H9 (cell line): ENCODE measurements around the gene CACHD1. TPM values are rescaled to one million over a fixed set of nuclear protein-coding genes. Genes with fewer than 3 reads are reported as not detected.
A peak's percentile ranks its signal among the peaks of the same experiment; 100 is the strongest.

Experiments used
- DNase-seq: peaks from one replicate; pipeline ENCODE4 v3.0.0-alpha.2; 2017
- H2AFZ ChIP-seq: one replicate; pipeline ENCODE4 v1.6.1; 2013; ENCODE audit warnings: mild to moderate bottlenecking, low read length, control low read depth, moderate library complexity
- H2AK5ac ChIP-seq: 2 replicates; pipeline ENCODE4 v1.6.1; 2013; ENCODE audit warnings: low read length, control low read depth, mixed read lengths; ENCODE audit not compliant: insufficient read length
- H2BK120ac ChIP-seq: one replicate; pipeline ENCODE4 v1.6.1; 2013; ENCODE audit warnings: low read depth, mild to moderate bottlenecking, low read length, control low read depth, inconsistent platforms; ENCODE audit not compliant: poor library complexity, severe bottlenecking
- H2BK12ac ChIP-seq: 2 replicates; pipeline ENCODE4 v1.6.1; 2013; ENCODE audit warnings: low read length, control low read depth, mixed read lengths, low read depth; ENCODE audit not compliant: insufficient read length
- H2BK15ac ChIP-seq: 2 replicates; pipeline ENCODE4 v1.6.1; 2013; ENCODE audit warnings: low read depth, low read length, control low read depth
- H2BK20ac ChIP-seq: one replicate; pipeline ENCODE4 v1.6.1; 2013; ENCODE audit warnings: low read depth, mild to moderate bottlenecking, low read length, control low read depth, inconsistent platforms; ENCODE audit not compliant: poor library complexity, severe bottlenecking
- H2BK5ac ChIP-seq: 2 replicates; pipeline ENCODE4 v1.6.1; 2013; ENCODE audit warnings: low read length, control low read depth, mixed read lengths; ENCODE audit not compliant: insufficient read length
- H3K14ac ChIP-seq: 2 replicates; pipeline ENCODE4 v1.6.1; 2013; ENCODE audit warnings: low read length, control low read depth; ENCODE audit not compliant: insufficient read depth
- H3K18ac ChIP-seq: 2 replicates; pipeline ENCODE4 v1.6.1; 2013; ENCODE audit warnings: low read depth, mild to moderate bottlenecking, mixed read lengths, low read length, control low read depth; ENCODE audit not compliant: insufficient read length
- H3K23ac ChIP-seq: 2 replicates; pipeline ENCODE4 v1.6.1; 2013; ENCODE audit warnings: low read length, control low read depth, mixed read lengths, low read depth; ENCODE audit not compliant: insufficient read length
- H3K23me2 ChIP-seq: 2 replicates; pipeline ENCODE4 v1.6.1; 2013; ENCODE audit warnings: low read depth, mild to moderate bottlenecking, mixed read lengths, low read length, control low read depth; ENCODE audit not compliant: insufficient read length, poor library complexity, severe bottlenecking
- H3K27ac ChIP-seq: 2 replicates; pipeline ENCODE4 v1.5.1; 2013; ENCODE audit warnings: low read length, control low read depth, mixed read lengths, low read depth; ENCODE audit not compliant: insufficient read length
- H3K27me3 ChIP-seq: 2 replicates; pipeline ENCODE4 v1.6.1; 2013; ENCODE audit warnings: low read length, control low read depth, inconsistent platforms; ENCODE audit not compliant: insufficient read depth
- H3K4ac ChIP-seq: 2 replicates; pipeline ENCODE4 v1.6.1; 2013; ENCODE audit warnings: low read depth, mild to moderate bottlenecking, control low read depth, inconsistent platforms, low read length, moderate library complexity
- H3K4me1 ChIP-seq: 2 replicates; pipeline ENCODE4 v1.6.1; 2013; ENCODE audit warnings: low read length, control low read depth, inconsistent platforms; ENCODE audit not compliant: insufficient read depth
- H3K4me2 ChIP-seq: 2 replicates; pipeline ENCODE4 v1.6.1; 2013; ENCODE audit warnings: low read length, control low read depth, mixed read lengths; ENCODE audit not compliant: insufficient read length, insufficient read depth
- H3K56ac ChIP-seq: 2 replicates; pipeline ENCODE4 v1.6.1; 2013; ENCODE audit warnings: low read depth, mild to moderate bottlenecking, mixed read lengths, low read length, control low read depth; ENCODE audit not compliant: insufficient read length
- H3K79me1 ChIP-seq: 2 replicates; pipeline ENCODE4 v1.6.1; 2013; ENCODE audit warnings: low read depth, mild to moderate bottlenecking, moderate library complexity, low read length, control low read depth, inconsistent platforms; ENCODE audit not compliant: insufficient read depth, poor library complexity, severe bottlenecking
- H3K79me2 ChIP-seq: 2 replicates; pipeline ENCODE4 v1.6.1; 2013; ENCODE audit warnings: low read length, control low read depth, inconsistent platforms; ENCODE audit not compliant: insufficient read depth
- H3K9ac ChIP-seq: 2 replicates; pipeline ENCODE4 v1.6.1; 2013; ENCODE audit warnings: low read length, control low read depth, mixed read lengths; ENCODE audit not compliant: insufficient read length; ENCODE audit errors: extremely low read depth
- H3K9me3 ChIP-seq: one replicate; pipeline ENCODE4 v1.6.1; 2013; ENCODE audit warnings: low read depth, low read length, inconsistent platforms; ENCODE audit not compliant: control insufficient read depth
- H3T11ph ChIP-seq: one replicate; pipeline ENCODE4 v1.6.1; 2013; ENCODE audit warnings: mild to moderate bottlenecking, low read length, control low read depth, inconsistent platforms
- H4K20me1 ChIP-seq: one replicate; pipeline ENCODE4 v1.6.1; 2013; ENCODE audit not compliant: control insufficient read depth, insufficient read length, insufficient read depth
- H4K5ac ChIP-seq: 2 replicates; pipeline ENCODE4 v1.6.1; 2013; ENCODE audit warnings: low read depth, mild to moderate bottlenecking, mixed read lengths, low read length, control low read depth; ENCODE audit not compliant: insufficient read length
- H4K8ac ChIP-seq: replicated peaks from 2 replicates; pipeline ENCODE4 v1.6.1; 2013; ENCODE audit warnings: low read length, control low read depth, mixed read lengths, low read depth; ENCODE audit not compliant: insufficient read length
- H4K91ac ChIP-seq: 2 replicates; pipeline ENCODE4 v1.6.1; 2013; ENCODE audit warnings: low read depth, mild to moderate bottlenecking, moderate library complexity, mixed read lengths, low read length, control low read depth; ENCODE audit not compliant: insufficient read length
- H3K27ac Mint-ChIP-seq, 3 experiments: 2 replicates in 2 of 3; 3 replicates in 1 of 3; pipeline ENCODE4 v1.8.0; 2020 to 2021; ENCODE audit warnings: mixed read lengths in 3 of 3, mild to moderate bottlenecking in 1 of 3, moderate library complexity in 1 of 3
- H3K27me3 Mint-ChIP-seq: 2 replicates; pipeline ENCODE4 v1.8.0; 2021; ENCODE audit warnings: low read depth, mild to moderate bottlenecking, moderate library complexity, mixed read lengths
- H3K36me3 Mint-ChIP-seq, 3 experiments: 2 replicates in 2 of 3; 3 replicates in 1 of 3; pipeline ENCODE4 v1.8.0; 2020 to 2021; ENCODE audit warnings: low read depth in 3 of 3, mixed read lengths in 3 of 3; ENCODE audit not compliant: insufficient read depth in 1 of 3
- H3K4me1 Mint-ChIP-seq, 2 experiments: 2 replicates each; pipeline ENCODE4 v1.8.0; 2020; ENCODE audit warnings: mixed read lengths in 2 of 2
- H3K4me3 Mint-ChIP-seq, 2 experiments: 2 replicates in 1 of 2; 3 replicates in 1 of 2; pipeline ENCODE4 v1.8.0; 2020 to 2021; ENCODE audit warnings: mild to moderate bottlenecking in 2 of 2, mixed read lengths in 2 of 2, moderate library complexity in 1 of 2
- H3K9me3 Mint-ChIP-seq, 2 experiments: 2 replicates in 1 of 2; 3 replicates in 1 of 2; pipeline ENCODE4 v1.8.0; 2020; ENCODE audit warnings: mild to moderate bottlenecking in 2 of 2, mixed read lengths in 2 of 2, moderate library complexity in 1 of 2
- CTCF ChIP-seq: fragments of 200-600 bp; sonication (generic); conservative IDR thresholded peaks from 3 replicates; pipeline ENCODE4 v1.8.0; 2021; ENCODE audit warnings: antibody characterized with exemption, mild to moderate bottlenecking
- WGBS: extraction: QIAGEN DNeasy Blood & Tissue Kit; methylation state at CpG from one replicate; pipeline ENCODE4 v1.1.7; 2013; ENCODE audit warnings: missing lambda C conversion rate, low lambda C conversion rate, mixed read lengths; ENCODE audit not compliant: insufficient read length; ENCODE audit errors: extremely low coverage; 5-methylcytosine and 5-hydroxymethylcytosine counted together
- total RNA-seq: library from RNA; stranded (reverse); gene quantifications from 2 replicates; pipeline ENCODE4 v1.2.1, GENCODE V29; 2021

CACHD1 gene
- total RNA-seq, 1 experiment from 2014 or later, result 94.2 TPM

DNA sequence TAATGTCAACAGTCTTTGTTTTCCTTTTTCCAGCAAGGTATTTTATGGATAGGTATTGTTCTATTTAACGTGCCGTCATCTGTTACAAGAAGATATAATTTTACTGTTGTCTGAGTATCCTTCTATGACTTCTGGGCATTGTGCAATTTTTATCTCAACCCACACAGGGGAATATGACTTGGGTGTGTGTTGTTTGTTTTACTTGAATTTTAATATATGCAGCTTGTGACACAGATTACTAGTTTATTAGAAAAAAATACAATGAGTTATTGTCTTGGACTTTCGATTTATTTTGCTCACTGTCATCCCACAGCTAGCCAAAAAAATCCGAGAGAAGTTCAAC lies 111.9 kb downstream of the CACHD1 start:
- no peak overlapping the region for H4K91ac ChIP-seq
- H3K27ac Mint-ChIP-seq, result peak overlapping the region in 1 of 3 experiments; percentile 85; a peak in 3 of 7 replicates

More for the DNA sequence above, 111.9 kb downstream of the CACHD1 start:
- Histone ChIP-seq H4K5ac (no peak overlapping the region), H2BK120ac (no peak overlapping the region), H2BK5ac (no peak overlapping the region), H3K9me3 (no peaks in the 10 kb centered on the region), H2BK15ac (no peak overlapping the region), H3K9ac (no peak overlapping the region), H2AK5ac (no peak overlapping the region), H3K23ac (no peak overlapping the region), H3K23me2 (no peaks in the 10 kb centered on the region), H3T11ph (no peak overlapping the region), H2AFZ (no peak overlapping the region), H2BK20ac (no peak overlapping the region), H3K4me1 (peaks cover 2% of the 10 kb centered on the region; the same call in 1 of the 2 replicates), H4K20me1 (no peaks in the 10 kb centered on the region), H3K27me3 (no peaks in the 10 kb centered on the region), H4K8ac (no peak overlapping the region), H3K79me2 (no peaks in the 10 kb centered on the region; the same call in 1 of the 2 replicates), H3K4ac (no peak overlapping the region), H3K56ac (no peak overlapping the region), H3K14ac (no peak overlapping the region), H3K79me1 (peaks cover 5% of the 10 kb centered on the region), H2BK12ac (no peak overlapping the region), H3K18ac (no peak overlapping the region), H3K4me2 (no peak overlapping the region), H3K27ac (no peak overlapping the region)
- Mint-ChIP-seq H3K36me3 (peaks cover 0 to 14% (median 6%) of the 10 kb centered on the region in 3 experiments; a peak in 4 of 7 replicates), H3K4me1 (peaks cover 45 to 55% of the 10 kb centered on the region in 2 experiments), H3K27me3 (no peaks in the 10 kb centered on the region), H3K9me3 (no peaks in the 10 kb centered on the region), H3K4me3 (no peak overlapping the region)
- no peak for TF ChIP-seq CTCF
- no CpG with 5 or more reads among the region's 4 CpGs for WGBS
- no peak for DNase-seq
